Measurements from ENCODE around the gene SLC39A12. TPM values are rescaled to one million over a fixed set of nuclear protein-coding genes. Genes with fewer than 3 reads are reported as not detected.

Gene SLC39A12
- total RNA-seq, 1 experiment from 2014 or later: not detected

DNA sequence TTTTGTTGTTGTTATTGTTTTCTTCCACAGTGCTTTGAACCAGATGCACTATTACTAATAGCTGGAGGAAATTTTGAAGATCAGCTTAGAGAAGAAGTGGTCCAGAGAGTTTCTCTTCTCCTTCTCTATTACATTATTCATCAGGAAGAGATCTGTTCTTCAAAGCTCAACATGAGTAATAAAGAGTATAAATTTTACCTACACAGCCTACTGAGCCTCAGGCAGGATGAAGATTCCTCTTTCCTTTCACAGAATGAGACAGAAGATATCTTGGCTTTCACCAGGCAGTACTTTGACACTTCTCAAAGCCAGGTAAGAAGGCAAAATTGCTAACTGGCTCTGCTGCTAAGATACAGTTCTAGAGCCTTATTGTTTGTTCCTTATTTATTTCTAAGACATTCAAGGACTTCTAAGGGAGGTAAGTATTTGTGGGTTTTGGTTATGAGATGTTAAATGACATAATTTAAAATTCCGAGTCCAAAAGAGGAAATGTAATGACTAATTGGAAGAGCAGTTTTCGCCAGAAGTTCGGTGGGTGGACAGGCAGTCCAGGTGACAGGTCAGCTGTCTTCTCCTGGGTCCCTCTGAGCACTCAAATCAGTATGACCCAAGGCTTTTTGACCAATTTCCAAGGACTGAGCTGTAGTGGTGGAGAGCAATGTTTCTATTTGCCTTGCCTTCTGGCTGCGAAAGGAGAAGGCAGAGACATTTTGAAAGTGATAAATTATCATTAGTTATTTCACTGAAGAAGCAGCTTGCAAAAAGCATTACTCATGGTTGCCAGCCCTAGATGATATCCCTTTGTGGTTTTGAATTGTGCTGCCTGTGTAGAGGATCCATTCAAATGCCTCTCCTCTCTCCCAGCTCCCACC lies 10.1 kb downstream of the SLC39A12 start:
- no peak for DNase-seq (ENCODE audit: low spot score)

DNA sequence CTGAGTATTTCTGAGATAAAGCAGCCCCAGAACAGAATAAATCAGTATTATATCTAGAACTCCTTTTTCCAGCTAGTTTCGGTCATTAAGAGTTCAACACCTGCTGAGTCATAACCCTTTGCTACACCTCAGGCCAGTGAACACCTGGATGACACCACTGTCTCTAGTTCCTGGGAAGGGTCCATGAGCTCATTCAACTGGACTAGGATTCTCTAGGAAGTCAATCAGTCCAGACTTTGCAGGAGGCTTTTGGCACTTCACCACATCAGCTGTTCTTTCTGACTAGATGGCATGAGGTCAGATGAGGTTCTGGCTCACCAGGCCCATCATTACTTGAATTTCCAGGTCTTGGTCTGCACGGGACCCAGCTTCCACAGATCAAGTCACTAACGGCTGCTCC lies 11.7 kb downstream of the SLC39A12 start:
- DNase-seq (ENCODE audit: low spot score): no peak

DNA sequence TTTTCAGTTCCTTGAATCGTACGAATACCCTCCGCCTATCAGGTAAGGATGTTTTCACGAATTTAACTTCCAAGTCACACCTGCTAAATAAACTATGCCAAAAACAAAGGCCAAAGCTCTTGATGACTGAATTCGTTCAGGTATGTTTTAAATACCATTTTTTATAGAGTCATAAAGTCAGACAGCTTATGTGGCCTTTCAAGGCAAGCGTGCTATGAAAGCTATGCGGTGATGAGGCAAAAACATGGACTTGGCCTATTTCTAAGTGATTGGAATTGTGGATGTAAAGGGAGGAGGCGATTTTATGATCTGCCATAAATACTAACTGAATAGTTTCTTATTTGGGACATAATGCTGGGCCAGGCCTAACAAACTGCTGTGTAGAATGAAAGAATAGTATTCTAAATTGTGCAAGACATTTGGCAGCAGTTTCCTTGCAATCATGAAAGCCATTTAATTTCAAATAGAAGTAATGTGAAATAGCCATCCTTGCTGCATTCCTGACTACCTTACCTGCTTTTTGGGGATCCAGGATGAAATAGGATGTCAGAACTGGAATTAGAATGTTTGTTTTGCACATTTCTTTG lies 14.0 kb downstream of the SLC39A12 start:
- DNase-seq (ENCODE audit: low spot score): no peak

DNA sequence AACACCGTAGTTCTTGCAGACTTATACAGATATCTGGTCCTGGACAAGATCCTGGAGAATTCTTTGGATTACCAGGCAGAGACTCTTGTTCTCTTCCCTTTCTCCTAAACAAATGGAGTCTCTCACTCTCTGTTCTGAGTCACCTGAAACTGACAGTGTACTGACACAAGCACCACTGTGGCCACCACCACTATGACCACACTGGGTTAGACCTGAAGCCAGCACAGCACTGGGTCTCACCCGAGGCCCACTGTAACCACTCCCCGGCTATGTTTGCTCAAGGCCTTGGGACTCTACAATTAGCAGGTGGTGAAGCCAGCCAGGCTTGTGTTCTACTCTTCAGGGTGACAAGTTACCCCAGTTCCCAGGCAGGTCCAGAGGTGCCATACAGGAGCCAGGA lies 22.8 kb downstream of the SLC39A12 start:
- no peak for DNase-seq (ENCODE audit: low spot score)

DNA sequence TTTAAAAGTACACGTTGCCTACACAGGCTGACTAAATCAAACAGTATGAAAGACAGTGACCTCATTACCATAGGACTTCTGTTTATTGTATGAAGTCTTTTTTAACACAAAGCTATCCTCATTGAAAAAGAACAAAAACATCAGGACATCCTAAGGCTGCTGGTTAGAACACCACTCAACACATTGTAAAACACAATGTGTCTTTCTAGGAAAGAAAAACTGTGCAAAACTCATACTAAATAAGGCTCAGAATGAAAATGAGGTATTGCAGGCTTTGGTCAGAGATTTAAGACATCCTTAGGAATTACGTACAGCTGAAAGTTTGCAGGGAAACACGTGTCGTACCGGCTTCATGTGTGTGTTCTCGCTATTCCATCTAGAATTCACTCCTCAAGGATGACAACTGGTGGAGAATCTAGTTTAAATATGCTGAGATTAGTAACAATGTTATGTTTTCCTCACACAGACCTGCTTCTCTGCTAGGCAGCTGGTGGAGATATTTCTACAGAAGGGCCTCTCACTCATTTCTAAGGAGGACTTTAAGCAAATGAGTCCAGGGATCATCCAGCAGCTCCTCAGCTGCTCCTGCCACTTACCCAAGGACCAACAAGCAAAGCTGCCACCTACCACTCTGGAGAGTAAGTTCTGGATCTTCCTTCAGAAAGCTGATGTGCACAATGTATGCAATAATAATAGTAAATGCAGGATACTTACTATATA lies 29.3 kb downstream of the SLC39A12 start:
- no peak for DNase-seq (ENCODE audit: low spot score)

DNA sequence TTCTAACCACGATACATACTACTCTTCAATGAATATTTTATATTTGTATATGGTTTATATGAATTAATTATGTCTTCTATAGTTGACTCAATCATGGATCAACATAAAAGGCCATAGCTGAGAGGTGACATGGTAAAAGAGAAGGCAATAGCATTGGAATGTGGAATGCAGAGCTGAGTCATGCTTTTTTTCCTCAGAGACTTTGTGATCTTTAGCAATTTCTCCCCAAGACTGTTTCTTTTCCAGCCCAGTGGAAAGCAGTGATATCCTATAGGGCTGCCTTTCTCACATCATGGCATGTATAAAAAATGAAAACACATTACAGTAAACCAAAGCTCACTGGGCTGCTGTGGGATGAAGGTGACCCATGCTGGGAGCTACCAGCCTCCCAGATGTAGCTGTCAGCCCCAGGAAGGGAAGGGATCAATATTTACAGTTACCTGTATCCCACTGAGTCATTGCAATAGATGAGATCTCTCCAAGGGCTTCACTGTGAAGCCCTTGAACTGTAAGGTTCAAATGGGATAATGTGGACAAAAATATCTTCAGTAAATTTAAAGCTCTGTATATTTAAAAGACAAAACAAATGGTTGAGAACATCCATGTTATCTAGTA lies 30.2 kb downstream of the SLC39A12 start:
- DNase-seq (ENCODE audit: low spot score): peak; percentile 46

DNA sequence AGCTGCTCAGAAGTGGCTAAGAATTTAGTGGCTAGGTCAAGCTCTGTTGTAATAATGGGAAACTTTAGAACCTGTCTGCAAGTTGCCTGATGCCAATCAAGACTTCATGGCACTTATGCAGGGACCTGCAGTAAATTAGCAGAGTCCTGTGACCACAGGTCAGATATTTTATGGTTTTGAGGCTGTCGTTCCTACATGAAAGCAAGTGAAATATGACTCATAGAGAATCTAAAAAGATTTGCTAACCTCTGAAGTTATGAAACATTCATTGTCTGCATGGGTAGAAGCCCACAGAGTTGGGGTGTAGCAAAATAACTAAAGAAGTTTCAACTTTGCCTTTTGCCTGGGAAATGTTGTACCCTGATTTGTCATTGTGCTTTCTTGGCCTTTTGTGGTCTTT lies 32.3 kb downstream of the SLC39A12 start:
- peak; percentile 41 for DNase-seq (ENCODE audit: low spot score)

DNA sequence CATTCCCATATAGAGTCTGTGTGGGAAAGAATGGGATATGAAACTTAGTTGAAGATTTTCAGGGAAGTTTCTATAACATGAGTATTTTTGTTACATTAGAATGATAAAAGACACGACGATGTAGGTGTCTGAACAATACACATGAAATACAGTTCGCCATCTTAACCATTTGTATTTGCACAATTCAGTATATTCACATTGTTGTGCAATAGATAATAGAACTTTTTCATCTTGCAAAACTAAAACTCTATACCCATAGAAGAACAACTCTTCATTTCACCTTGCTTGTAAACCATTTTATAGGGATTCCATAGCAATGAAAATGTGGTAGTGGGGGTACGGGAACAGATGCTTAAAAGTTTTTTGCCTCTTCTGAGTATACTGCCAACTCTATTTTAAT lies 32.8 kb downstream of the SLC39A12 start:
- DNase-seq (ENCODE audit: low spot score): no peak

DNA sequence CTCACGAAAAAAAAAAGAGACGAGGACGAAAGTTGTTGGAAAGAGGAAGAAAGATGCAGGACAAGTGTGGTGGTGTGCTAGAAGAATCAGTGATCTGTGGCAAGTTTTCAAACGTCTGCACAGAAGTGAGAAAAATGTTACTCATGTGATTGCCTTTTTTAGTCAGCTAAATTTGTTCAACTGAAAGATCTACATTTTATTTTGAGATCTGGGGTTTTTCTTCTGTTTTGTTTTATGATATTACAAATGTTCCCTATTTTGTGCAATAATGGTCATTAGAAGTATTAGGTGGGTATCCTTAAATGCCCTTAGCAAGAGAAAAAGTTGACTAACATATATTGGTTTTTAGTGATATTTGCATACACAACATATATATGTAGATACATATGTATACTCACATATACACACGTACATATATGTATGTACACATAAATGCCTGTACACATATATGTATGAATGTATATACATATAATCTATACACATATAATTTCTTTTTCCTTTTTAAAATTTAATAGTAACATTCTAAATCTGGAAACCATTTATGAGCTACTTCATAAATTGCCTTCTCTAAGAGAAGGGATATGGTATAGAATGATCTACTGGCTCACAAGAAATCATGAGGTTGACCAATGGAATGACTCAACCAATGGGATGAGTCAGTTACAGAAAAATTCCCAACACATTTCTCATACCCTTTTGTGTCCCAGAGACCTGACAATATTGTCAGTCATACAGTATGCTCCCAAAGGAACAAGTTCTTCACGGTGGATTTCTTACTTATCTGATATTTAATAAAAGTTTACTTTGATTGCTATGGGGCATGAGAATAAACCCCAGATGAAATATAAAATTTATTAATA lies 38.4 kb downstream of the SLC39A12 start:
- DNase-seq (ENCODE audit: low spot score): no peak

DNA sequence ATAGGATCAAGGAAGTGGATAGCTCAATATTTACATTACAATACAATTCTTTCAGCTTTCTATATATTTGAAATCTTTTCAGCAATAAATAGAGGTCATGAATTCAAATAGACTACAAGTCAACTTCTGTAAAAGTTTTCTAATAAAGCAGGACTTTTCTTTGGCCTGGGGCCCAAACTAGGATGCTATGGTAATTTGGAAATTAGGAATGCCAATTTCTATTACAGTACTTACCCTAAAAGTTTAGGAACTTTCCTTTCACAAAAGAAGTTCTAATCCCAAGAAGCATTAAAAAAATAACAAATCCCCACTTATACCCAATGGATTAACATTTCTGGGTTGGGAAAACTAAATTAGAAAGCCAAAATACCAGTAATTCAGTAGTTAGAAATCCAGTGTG lies 40.5 kb downstream of the SLC39A12 start:
- DNase-seq (ENCODE audit: low spot score): no peak

DNA sequence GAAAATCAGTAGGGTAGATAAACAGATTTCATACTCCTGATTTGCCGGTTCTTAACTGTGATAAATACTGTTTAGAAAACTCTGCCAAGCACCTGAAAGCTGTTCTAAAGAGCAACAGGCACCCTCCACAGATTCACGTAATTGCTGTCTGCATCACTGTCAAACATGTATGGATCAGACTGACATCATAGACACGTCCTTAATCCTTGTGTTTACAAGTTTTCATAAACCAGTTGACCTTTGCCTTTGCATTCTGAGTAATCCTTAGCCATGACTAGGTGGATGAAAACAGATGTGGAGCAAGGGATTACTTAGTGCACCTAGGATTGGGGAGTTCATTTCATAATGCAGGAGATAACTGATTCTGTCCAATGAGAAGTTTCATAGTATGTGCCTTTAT lies 41.6 kb downstream of the SLC39A12 start:
- no peak for DNase-seq (ENCODE audit: low spot score)

DNA sequence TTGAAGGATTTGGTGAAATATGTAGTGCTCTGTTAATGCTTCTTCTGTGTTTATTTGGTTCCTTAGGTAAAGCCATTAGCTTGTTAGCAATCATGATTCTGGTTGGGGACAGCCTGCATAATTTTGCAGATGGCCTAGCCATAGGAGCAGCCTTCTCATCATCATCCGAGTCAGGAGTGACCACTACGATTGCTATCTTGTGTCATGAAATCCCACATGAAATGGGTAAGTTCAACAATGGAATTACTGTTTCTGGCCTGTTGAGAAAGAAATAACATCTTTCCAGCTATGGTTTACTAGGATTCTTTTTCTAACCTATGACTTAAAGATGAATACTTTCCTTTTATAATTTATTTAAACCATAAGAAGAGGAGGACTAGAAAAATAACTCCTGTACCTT lies 48.9 kb downstream of the SLC39A12 start:
- no peak for DNase-seq (ENCODE audit: low spot score)

DNA sequence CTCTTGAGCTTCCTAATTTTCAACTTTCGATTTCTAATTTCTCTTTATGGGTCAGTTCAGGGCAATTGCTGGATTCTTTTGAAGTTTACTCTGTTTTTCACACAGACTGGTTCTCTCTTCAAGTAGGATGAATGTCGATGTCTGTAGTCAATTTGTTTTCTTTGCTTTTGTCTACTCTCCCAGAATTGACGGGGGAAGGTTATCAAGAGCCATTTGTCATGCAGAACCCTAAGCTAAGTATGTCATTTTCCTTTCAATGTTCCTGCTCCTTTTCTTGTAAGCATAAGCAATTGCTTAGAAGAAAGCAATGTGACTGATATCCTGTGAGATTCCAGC lies 53.7 kb downstream of the SLC39A12 start:
- no peak for DNase-seq (ENCODE audit: low spot score)

DNA sequence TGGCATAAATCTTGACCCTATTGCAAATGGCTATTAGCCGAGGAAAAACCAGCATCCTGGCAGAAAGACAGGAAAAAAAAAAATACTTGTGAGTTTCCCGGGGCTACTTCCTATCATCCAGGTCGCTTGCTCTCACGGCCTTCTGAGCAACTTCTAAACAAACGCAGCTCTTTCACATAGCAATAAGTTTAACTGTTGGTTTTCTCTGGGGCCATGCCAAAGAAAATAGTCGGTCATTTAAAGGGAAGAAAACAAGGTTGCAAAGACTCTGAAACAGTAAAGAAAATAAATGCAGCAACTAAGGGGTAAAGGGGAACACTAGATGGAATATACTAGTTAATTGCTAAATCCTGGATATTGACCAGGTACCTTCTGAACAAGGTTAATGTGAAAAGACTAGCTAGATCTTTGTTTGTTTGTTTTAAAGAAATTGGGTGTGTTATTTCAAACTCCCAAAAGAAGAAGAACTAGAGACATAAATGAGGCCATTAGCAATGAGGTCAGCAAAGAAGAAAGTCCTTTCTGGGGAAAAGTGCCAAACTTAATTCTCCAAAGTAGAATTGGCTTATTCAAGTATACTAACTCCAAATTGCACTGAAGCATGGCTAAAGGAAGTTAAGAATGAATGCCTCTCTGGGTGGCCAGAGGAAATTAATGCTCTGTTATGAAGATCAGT lies 54.2 kb downstream of the SLC39A12 start:
- DNase-seq (ENCODE audit: low spot score): peak; percentile 79

DNA sequence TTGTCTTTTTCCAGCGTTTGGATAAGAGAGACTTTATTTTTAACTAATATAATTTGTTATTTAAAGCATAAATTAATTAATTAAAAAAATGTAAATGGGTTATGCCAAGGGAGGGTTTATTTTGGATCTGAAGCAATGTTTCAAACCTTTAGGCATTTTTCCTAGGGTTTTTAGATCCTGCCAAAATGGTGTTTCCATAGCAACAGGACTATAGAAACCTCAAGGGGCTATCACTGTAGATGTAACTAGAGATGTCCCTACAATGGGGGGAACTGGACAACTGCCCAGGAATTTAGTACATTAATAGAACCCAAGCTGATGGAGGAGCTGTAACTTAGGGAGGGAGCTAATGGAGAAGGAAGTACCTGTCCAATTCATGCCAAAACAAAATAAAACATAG lies 57.3 kb downstream of the SLC39A12 start:
- no peak for DNase-seq (ENCODE audit: low spot score)

DNA sequence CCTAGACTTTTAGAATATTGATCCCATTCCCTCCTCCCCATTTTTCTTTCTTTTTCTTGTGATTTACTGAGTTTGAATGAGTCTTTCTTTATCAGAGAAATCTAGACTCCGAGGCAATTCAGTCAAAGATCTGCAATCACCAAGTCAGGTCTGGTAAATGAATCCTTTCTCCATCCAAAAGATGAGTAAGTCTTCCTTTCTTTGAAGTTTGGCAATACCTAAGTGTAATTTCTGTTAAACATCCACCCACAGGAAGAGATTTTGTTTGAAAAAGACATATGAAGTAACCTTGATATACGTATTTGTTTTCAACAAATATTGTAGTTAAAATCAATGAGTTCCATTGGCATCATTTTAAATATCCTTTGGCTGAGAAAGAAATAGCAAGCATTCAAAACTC lies 58.3 kb downstream of the SLC39A12 start:
- DNase-seq (ENCODE audit: low spot score): no peak

DNA sequence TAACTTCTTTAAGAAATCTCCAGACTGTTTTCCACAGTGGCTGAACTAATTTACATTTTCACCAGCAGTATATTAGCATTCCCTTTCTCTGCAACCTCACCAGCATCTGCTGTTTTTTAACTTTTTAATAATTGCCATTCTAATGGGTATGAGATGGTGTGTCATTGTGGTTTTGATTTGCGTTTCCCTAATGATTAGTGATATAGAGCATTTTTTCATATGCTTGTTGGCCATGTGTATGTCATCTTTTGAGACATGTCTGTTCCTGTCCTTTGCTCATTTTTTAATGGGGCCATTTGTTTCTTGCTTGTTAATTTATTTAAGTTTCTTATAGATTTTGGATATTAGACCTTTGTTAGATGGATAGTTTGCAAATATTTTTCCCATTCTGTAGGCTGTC lies 68.8 kb downstream of the SLC39A12 start:
- DNase-seq (ENCODE audit: low spot score): no peak

DNA sequence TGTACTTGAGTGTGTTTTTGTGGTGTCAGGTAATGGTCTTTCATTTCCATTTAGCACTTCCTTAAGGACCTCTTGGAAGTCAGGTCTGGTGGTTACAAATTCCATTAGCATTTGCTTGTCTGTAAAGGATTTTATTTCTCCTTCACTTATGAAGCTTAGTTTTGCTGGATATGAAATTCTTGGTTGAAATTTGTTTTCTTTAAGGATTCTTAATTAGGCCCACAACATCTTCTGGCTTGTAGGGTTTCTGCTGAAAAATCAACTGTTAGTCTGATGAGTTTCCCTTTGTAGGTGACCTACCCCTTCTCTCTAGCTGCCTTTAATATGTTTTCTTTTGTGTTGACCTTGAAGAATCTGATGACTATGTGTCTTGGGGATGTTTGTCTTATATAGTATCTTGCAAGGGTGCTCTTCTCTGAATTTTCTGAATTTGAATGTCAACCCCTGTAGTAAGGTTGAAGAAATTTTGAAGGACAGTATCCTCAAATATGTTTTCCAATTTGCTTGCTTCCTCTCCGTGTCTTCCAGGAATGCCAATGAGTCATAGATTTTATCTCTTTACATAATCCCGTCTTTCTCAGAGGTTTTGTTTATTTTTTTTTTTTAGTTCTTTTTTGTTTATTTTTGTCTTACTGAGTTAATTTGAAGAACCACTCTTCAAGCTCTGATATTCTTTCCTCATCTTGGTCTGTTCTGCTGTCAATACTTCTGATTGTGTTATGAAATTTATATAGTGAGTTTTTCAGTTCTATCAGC lies 70.2 kb downstream of the SLC39A12 start:
- no peak for DNase-seq (ENCODE audit: low spot score)

DNA sequence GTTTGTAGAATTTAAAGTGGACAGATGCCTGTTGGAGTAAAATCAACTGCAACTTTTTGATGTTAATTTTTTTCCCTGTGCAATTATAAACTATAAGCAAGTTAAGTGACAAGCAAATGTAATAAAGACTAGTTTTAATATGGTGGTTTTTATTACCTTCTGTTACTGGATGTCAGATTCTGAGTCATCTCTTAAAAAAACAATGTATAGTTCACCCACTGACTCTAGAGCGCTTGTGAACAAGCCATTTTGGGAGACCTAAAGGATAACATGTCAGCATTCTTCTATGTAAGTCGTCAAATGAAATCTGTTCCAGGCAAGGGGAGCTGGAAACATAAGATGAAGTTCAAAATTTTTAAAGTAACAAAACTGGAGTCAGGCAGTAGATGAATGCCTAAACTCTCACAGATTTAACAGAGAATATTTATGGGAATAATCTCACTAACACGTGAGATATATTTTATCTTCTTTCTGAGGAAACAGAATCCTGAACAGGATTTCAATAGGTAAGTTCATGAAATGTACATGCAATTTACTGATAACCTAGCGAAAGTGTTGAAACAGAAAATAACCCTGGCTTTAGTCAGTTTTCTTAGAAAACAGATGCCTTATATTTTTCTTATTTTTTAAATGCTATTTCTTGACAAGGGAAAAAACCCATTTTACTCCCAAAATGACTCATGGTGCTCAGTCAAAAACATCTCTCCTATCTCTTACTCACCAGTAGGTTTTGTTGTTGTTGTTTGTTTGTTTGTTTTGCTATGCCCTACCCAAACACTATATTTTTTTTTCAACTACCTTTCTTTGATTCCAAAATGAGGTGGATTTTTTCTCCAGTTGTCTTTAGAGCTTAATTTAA lies 91.7 kb downstream of the SLC39A12 start:
- no peak for DNase-seq (ENCODE audit: low spot score)

Measured in H4 (cell line).